ENCODE data around the gene HEBP2. TPM values are rescaled to one million over a fixed set of nuclear protein-coding genes. Genes with fewer than 3 reads are reported as not detected.

The HEBP2 gene
- total RNA-seq, 1 donor from 2014 or later, result 101 TPM

DNA sequence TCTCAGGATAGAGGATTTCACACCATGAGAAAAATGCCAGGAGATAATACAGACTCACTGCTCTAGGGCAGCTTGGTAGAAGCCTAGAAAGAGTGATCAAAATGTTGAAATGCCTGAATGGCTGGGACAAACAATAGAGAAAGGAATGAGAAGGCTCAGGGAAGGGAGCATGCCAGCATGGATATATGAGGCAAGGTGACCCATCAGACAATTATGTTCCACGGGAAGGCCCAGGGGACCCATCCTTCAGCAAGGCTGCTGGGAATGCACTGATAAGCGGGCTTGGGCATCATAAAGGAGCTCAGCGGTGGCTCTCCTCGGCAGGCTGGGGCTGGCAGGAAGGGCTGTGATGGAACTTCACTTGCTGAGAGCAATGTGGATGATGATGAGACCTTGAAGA is 12.2 kb downstream of the HEBP2 start:
- DNase-seq, result no peak
- TF ChIP-seq, protein P1, sequence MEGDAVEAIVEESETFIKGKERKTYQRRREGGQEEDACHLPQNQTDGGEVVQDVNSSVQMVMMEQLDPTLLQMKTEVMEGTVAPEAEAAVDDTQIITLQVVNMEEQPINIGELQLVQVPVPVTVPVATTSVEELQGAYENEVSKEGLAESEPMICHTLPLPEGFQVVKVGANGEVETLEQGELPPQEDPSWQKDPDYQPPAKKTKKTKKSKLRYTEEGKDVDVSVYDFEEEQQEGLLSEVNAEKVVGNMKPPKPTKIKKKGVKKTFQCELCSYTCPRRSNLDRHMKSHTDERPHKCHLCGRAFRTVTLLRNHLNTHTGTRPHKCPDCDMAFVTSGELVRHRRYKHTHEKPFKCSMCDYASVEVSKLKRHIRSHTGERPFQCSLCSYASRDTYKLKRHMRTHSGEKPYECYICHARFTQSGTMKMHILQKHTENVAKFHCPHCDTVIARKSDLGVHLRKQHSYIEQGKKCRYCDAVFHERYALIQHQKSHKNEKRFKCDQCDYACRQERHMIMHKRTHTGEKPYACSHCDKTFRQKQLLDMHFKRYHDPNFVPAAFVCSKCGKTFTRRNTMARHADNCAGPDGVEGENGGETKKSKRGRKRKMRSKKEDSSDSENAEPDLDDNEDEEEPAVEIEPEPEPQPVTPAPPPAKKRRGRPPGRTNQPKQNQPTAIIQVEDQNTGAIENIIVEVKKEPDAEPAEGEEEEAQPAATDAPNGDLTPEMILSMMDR (IDR thresholded peaks at IDR 0.05; ENCODE audit: borderline replicate concordance), result no peak
- Histone ChIP-seq H3K9me3 (replicated peaks) (no peaks in the 10 kb centered on the region), H3K27ac (replicated peaks) (no peak overlapping the region), H3K27me3 (ENCODE audit: low read depth) (no peaks in the 10 kb centered on the region), H3K4me1 (peaks cover 17% of the 10 kb centered on the region), H3K4me3 (no peak overlapping the region), H3K36me3 (peaks cover 55% of the 10 kb centered on the region)
- intact Hi-C loops (cut with micrococcal nuclease), result no loop called here

DNA sequence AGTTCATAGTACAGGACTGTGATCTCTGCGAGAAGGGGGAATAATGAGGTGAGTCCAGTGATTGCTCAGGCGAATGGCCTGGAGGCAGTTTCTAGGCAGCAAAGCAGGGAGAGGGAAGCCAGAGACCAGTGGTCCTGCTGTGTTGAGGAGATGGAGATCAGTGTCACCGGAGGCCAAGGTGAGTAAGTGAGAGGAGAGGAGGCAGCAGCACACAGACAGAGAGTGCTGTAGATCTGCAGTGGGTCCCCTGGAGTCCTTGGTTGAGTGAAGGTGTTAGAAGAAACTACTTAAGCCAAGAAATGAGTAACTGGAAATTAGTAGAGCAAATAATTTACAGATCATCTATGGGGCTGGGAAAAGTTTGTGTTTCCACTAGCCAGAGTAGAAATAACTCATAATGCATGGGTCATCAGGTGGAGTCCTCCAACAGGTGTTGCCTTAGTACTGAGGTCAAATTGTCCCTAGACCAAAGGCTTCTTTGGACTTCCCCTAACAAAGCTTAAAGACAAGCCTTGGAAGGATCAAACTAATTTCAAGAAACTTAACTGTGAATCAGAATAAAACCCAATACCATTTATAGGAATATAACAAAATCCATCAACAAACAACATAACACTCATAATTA is 13.6 kb downstream of the HEBP2 start:
- intact Hi-C loops (cut with micrococcal nuclease), result no loop called here
- Histone ChIP-seq H3K27me3 (ENCODE audit: low read depth) (no peaks in the 10 kb centered on the region), H3K36me3 (peaks cover 47% of the 10 kb centered on the region), H3K27ac (replicated peaks) (no peak overlapping the region), H3K4me1 (peaks cover 22% of the 10 kb centered on the region), H3K9me3 (replicated peaks) (no peaks in the 10 kb centered on the region), H3K4me3 (no peak overlapping the region)
- DNase-seq, result no peak
- TF ChIP-seq, protein P1 (IDR thresholded peaks at IDR 0.05; ENCODE audit: borderline replicate concordance), result no peak

DNA sequence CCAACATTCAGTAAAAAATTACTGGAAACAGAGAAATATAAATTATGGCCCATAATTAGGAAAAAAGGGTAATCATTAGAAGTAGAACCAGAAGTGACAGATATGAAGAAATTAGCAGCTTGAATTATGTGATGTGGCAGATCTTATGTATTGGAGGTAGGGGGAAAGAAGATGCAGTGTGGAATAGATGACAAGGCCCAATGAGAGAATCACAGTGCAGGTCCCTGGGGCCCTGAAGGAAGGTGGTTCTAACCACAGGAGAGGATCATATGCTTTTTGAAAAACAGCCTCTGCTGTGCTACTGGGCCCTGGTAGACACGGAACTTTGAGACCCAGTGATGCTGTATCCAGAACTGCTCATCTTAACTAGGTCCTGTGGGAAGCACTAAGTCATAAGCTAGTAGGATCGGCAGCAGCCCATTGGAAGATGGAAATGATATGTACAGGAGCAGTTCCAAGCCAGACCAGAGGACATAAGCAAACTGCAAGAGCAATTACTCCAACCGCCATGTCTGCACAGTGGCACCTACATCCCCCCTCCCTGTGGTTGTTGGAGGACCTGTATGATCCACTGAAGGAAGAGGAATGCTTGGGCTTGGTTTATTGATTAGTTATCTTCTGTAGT is 14.2 kb downstream of the HEBP2 start:
- Histone ChIP-seq H3K27me3 (ENCODE audit: low read depth) (no peaks in the 10 kb centered on the region), H3K27ac (replicated peaks) (no peak overlapping the region), H3K4me1 (peaks cover 28% of the 10 kb centered on the region), H3K36me3 (peaks cover 40% of the 10 kb centered on the region), H3K4me3 (no peak overlapping the region), H3K9me3 (replicated peaks) (no peaks in the 10 kb centered on the region)
- DNase-seq, result no peak
- intact Hi-C loops (cut with micrococcal nuclease), result no loop called here
- TF ChIP-seq, protein P1 (IDR thresholded peaks at IDR 0.05; ENCODE audit: borderline replicate concordance), result no peak

DNA sequence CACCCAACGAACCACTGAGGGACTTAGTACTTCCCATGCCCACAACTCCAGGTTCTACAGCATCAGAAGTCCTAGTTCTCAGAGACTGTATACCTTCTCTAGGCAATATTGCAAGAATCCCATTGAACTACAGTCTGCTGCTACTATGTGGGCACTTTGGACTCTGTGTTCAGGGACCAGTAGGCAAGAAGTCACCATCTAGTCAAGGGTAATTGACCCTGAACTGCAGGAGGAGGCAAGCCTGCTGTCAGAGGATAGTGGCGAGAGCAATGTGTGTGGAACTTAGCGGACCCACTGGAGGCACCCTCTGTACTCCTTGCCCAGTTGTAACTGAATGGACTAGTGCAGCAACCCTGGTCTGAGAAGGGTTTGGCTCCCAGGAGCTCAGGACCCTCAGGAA is 15.7 kb downstream of the HEBP2 start:
- Histone ChIP-seq H3K4me1 (peaks cover 31% of the 10 kb centered on the region), H3K9me3 (replicated peaks) (no peaks in the 10 kb centered on the region), H3K27me3 (ENCODE audit: low read depth) (no peaks in the 10 kb centered on the region), H3K4me3 (no peak overlapping the region), H3K36me3 (peaks cover 45% of the 10 kb centered on the region), H3K27ac (replicated peaks) (no peak overlapping the region)
- TF ChIP-seq, protein P1 (IDR thresholded peaks at IDR 0.05; ENCODE audit: borderline replicate concordance), result no peak
- intact Hi-C loops (cut with micrococcal nuclease), result no loop called here
- DNase-seq, result no peak

DNA sequence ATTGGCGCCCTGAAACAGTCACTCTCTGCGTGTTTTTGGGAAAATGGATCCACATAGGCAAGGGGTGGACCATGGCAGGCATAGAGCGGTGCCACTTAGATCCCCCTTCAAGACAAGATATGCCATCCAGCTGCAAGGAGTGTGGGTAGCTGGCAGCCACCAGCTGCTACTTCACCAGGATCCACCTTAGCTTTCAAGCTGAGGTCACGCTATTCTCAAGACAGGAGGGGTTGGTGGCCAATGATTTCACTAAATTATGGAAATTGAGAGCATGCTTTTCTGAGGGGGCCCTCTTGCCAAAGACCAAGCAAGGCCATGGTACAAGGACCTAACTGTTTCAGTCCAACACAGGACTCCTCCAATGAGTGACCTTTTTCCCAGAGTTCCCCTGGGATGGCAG is 16.3 kb downstream of the HEBP2 start:
- no peaks in the 10 kb centered on the region for H3K9me3 ChIP-seq (replicated peaks)
- no peaks in the 10 kb centered on the region for H3K27me3 ChIP-seq (ENCODE audit: low read depth)
- TF ChIP-seq, protein P1 (IDR thresholded peaks at IDR 0.05; ENCODE audit: borderline replicate concordance), result no peak
- peaks cover 45% of the 10 kb centered on the region for H3K36me3 ChIP-seq
- DNase-seq, result no peak
- H3K27ac ChIP-seq (replicated peaks), result no peak overlapping the region
- intact Hi-C loops (cut with micrococcal nuclease), result no loop called here
- no peak overlapping the region for H3K4me3 ChIP-seq
- H3K4me1 ChIP-seq, result peaks cover 26% of the 10 kb centered on the region

Data from left ventricle myocardium inferior (tissue), 1 donor.